Left lung (tissue), 10 donors: ENCODE results near the gene GHRL. TPM values are rescaled to one million over a fixed set of nuclear protein-coding genes. Genes with fewer than 3 reads are reported as not detected.
"Not testable (repeated sequence)": the region's sequence is repeated elsewhere in the genome, so short reads cannot be mapped to it uniquely, and the experiment has no call there.

Source experiments
- ATAC-seq: fragments of 200-7000 bp; cut with Tn5 transposase; one replicate; pipeline ENCODE4 v1.9.1; 2020; ENCODE audit warnings: moderate library complexity
- DNase-seq, 4 donors: peaks; one replicate each; pipeline ENCODE4 v3.0.0-alpha.2; 2013 to 2020
- H3K27ac ChIP-seq, 2 donors: fragments of 200-600 bp; sonication (generic) in 1 of 2; one replicate each; pipeline versions ENCODE4 v1.5.0 to v1.8.0; 2020 to 2021
- H3K27me3 ChIP-seq, 2 donors: fragments of 200-600 bp; sonication (generic) in 1 of 2; one replicate each; pipeline versions ENCODE4 v1.5.0 to v1.8.0; 2020 to 2021
- H3K36me3 ChIP-seq, 2 donors: fragments of 200-600 bp; sonication (generic) in 1 of 2; one replicate each; pipeline versions ENCODE4 v1.5.0 to v1.8.0; 2020 to 2021
- H3K4me1 ChIP-seq, 2 donors: fragments of 200-600 bp; one replicate each; pipeline ENCODE4 v1.8.0; 2021
- H3K4me3 ChIP-seq, 2 donors: fragments of 200-600 bp; sonication (generic) in 1 of 2; one replicate each; pipeline versions ENCODE4 v1.5.0 to v1.8.0; 2020 to 2021; ENCODE audit warnings: mild to moderate bottlenecking in 1 of 2
- H3K9me3 ChIP-seq, 2 donors: fragments of 200-600 bp; sonication (generic) in 1 of 2; one replicate each; pipeline versions ENCODE4 v1.5.0 to v1.8.0; 2020 to 2021
- intact Hi-C, 2 donors: fragments of 100-400 bp; cut with DNase I; formaldehyde crosslinking; loops; one replicate each; pipeline versions ENCODE4 v1.11.2 to v1.14.2; 2022
- polyA plus RNA-seq, 6 donors: library from polyadenylated mRNA; unstranded; fragments of 120-200 nt; gene quantifications; one replicate each; pipeline ENCODE4 v1.2.1, GENCODE V29; 2013; ENCODE audit not compliant: insufficient read length in 6 of 6
- total RNA-seq, 2 donors: library from RNA; stranded (reverse); fragmentation: NEBNext Ultra II Directional; extraction: Animal tissue kit (Norgen Biotek cat#: 25700); gene quantifications; one replicate each; pipeline ENCODE4 v1.2.1, GENCODE V29; 2021
- TF ChIP-seq, protein P1 (sequence below), 2 donors: fragments of 200-600 bp; sonication (generic) in 1 of 2; IDR thresholded peaks; one replicate each; pipeline versions ENCODE4 v1.5.0 to v1.8.0; 2021; ENCODE audit warnings: antibody characterized with exemption in 2 of 2
- donor health status: DM: no; HTN: yes; CAD: no.
- donor health status: DM: no; HTN: no; CAD: no.

GHRL gene
- total and polyA plus RNA-seq, 8 donors: 0.17 to 195 (median 114) TPM

DNA sequence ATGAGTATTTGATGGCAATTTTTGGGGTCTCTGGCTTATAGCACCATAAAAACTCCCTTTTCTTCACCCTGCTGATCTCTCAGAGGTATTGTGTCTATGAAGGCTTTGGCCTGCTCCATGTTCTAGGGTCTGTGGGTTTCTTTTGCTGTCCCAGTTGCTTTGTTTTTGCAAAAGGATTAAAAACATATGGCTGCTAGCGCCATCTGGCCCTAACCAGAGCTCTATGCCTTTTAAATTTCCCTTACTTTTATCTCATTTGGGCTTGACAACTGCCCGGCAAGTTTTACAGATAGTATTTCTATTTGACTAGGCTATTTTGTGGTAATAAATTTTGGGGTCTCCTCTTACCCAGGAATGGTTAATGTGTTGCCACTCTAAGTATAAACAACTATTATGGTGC lies 6.4 kb upstream of the GHRL start:
- no peak for DNase-seq
- H3K4me1 ChIP-seq: peaks cover 0 to 3% of the 10 kb centered on the region in 2 donors
- no peaks in the 10 kb centered on the region for H3K9me3 ChIP-seq
- ATAC-seq: no peak
- TF ChIP-seq, protein P1, sequence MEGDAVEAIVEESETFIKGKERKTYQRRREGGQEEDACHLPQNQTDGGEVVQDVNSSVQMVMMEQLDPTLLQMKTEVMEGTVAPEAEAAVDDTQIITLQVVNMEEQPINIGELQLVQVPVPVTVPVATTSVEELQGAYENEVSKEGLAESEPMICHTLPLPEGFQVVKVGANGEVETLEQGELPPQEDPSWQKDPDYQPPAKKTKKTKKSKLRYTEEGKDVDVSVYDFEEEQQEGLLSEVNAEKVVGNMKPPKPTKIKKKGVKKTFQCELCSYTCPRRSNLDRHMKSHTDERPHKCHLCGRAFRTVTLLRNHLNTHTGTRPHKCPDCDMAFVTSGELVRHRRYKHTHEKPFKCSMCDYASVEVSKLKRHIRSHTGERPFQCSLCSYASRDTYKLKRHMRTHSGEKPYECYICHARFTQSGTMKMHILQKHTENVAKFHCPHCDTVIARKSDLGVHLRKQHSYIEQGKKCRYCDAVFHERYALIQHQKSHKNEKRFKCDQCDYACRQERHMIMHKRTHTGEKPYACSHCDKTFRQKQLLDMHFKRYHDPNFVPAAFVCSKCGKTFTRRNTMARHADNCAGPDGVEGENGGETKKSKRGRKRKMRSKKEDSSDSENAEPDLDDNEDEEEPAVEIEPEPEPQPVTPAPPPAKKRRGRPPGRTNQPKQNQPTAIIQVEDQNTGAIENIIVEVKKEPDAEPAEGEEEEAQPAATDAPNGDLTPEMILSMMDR (IDR thresholded peaks at IDR 0.05): no peak
- peaks cover 3 to 73% of the 10 kb centered on the region in 2 donors for H3K36me3 ChIP-seq
- intact Hi-C loops: no loop called here
- H3K27me3 ChIP-seq: no peaks in the 10 kb centered on the region
- H3K4me3 ChIP-seq: no peak overlapping the region
- no peak overlapping the region for H3K27ac ChIP-seq

DNA sequence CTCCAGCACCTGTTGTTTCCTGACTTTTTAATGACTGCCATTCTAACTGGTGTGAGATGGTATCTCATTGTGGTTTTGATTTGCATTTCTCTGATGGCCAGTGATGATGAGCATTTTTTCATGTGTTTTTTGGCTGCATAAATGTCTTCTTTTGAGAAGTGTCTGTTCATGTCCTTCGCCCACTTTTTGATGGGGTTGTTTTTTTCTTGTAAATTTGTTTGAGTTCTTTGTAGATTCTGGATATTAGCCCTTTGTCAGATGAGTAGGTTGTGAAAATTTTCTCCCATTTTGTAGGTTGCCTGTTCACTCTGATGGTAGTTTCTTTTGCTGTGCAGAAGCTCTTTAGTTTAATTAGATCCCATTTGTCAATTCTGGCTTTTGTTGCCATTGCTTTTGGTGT lies 5.3 kb upstream of the GHRL start:
- H3K9me3 ChIP-seq, H3K27me3 ChIP-seq, H3K4me3 ChIP-seq, DNase-seq, ATAC-seq, H3K27ac ChIP-seq, intact Hi-C loops: not testable (repeated sequence)
- H3K4me1 ChIP-seq: peaks cover 0 to 14% of the 10 kb centered on the region in 2 donors
- peaks cover 3 to 62% of the 10 kb centered on the region in 2 donors for H3K36me3 ChIP-seq

DNA sequence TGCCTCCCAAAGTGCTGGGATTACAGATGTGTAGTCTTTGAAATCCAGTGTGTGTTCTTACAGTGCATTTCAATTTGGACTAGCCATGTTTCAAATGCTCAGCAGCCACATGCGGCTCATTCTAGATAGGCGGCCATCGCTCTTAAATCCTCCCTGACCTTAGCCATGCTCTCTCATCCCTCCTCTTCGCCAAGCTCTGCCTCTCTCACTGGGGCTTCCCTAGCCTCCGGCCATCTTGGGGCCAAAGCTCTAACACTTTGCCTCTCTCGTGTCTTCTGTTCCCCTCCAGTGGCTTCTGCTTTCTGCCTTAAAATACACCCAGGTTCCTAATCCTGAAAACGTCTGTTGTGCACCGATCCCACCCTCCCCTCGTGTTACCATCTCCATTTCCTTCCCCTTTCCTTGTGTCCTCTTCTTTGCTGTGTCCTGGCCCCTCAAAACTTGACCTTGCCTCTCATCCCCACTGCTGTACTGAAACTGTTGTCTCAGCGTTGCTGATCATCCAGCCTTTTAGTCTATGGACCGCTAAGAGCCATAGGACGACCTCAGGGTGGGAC lies 1.4 kb upstream of the GHRL start:
- no peaks in the 10 kb centered on the region for H3K9me3 ChIP-seq
- DNase-seq (no peak), ATAC-seq (no peak)
- no peak overlapping the region for H3K4me3 ChIP-seq
- H3K27ac ChIP-seq: peak overlapping the region in 1 of 2 donors; percentile 83
- peaks cover 0 to 42% of the 10 kb centered on the region in 2 donors for H3K36me3 ChIP-seq
- peaks cover 0 to 25% of the 10 kb centered on the region in 2 donors for H3K4me1 ChIP-seq
- TF ChIP-seq, protein P1 (IDR thresholded peaks at IDR 0.05): no peak
- intact Hi-C loops: no loop called here
- no peaks in the 10 kb centered on the region for H3K27me3 ChIP-seq

DNA sequence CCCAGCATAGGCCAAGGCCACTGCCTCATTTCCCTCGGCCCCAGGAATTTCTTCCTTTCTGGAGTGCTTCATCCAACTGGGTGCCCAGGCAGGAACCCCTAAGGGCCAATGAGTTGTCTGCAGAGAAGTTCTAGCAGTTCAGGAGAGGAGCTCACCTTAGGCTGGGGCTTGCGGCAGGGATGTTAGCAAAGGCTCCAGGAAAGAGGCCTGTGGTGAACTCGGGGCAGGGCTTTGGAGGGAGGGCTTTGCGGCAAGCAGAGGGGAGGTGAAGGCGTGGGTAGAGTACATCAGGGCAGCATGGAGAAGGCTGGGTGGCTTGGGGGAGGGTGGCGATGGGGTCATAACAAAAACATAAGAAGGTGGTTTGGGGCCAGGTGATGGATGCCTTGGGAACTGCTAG lies 1.1 kb downstream of the GHRL start:
- Histone ChIP-seq H3K27ac (peak overlapping the region in 1 of 2 donors; percentile 83), H3K4me1 (peaks cover 0 to 25% of the 10 kb centered on the region in 2 donors), H3K9me3 (no peaks in the 10 kb centered on the region), H3K4me3 (no peak overlapping the region), H3K27me3 (no peaks in the 10 kb centered on the region), H3K36me3 (peaks cover 0 to 60% of the 10 kb centered on the region in 2 donors)
- intact Hi-C loops: no loop called here
- DNase-seq (no peak), ATAC-seq (no peak)
- TF ChIP-seq, protein P1 (IDR thresholded peaks at IDR 0.05): no peak

DNA sequence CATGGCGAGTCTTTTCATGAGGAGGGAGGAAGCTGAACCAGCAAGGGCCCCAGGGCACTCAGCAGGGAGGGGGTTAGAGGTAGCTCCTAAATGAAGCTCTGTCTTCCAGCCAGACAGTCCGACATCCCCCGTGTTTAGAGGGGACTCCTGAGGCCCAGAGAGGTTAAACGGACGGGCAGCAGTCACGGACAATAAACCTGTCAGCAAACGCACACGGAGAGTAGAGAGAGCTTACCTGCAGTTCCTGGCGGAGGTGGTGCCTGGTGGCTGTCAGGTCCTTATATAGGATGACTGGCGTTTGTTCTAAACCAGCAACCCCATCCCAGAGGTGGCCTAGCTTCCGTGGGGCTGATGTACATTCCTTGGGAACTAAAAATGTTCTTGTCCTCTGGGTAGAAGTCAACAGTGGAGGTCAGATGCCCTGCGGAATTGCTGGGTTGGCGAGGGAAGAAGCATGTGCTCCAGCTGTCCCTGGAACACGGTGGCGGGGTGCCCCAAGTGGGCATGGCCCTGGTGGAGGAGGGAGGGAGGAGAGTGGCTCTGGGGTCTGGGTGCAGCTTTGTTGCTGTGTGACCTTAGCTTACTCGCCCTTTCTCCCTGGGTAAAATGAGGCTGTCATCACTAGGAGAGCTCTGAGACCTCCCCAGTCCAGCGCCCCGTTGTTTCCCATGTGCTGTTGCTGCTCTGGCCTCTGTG lies 2.1 kb downstream of the GHRL start:
- H3K9me3 ChIP-seq: no peaks in the 10 kb centered on the region
- no peak overlapping the region for H3K4me3 ChIP-seq
- peaks cover 0 to 61% of the 10 kb centered on the region in 2 donors for H3K36me3 ChIP-seq
- TF ChIP-seq, protein P1 (IDR thresholded peaks at IDR 0.05): no peak
- H3K4me1 ChIP-seq: peaks cover 0 to 26% of the 10 kb centered on the region in 2 donors
- intact Hi-C loops: no loop called here
- no peaks in the 10 kb centered on the region for H3K27me3 ChIP-seq
- no peak overlapping the region for H3K27ac ChIP-seq
- ATAC-seq (no peak), DNase-seq (no peak)
